HG02938 (cell line): ENCODE results near the gene SEC23A.
"Not testable (repeated sequence)": the region's sequence is repeated elsewhere in the genome, so short reads cannot be mapped to it uniquely, and the experiment has no call there.

Experiments
- ATAC-seq: cut with Tn5 transposase; IDR thresholded peaks from one replicate; pipeline ENCODE4 v1.9.1; 2021; ENCODE audit warnings: mild to moderate bottlenecking, moderate library complexity; ENCODE audit not compliant: unreplicated experiment

The SEC23A gene

DNA sequence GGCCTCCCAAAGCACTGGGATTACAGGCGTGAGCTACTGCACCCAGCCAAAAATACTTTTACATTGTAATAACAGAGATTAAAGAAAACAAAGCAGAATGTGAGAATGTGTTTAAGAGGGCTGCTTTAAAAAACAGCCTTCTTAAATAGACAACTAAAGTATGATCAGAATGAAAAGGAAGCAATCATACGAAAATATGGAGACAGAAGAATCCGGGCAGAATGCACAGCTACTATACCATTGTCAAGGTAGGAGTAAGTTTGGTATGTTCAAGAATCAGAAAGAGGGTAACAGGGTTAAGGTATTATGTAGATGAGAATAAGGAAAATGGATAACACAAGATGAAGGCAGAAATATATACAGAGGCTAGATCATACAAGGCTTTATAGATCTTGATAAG, 8.5 kb downstream of the SEC23A start:
- ATAC-seq = no peak

DNA sequence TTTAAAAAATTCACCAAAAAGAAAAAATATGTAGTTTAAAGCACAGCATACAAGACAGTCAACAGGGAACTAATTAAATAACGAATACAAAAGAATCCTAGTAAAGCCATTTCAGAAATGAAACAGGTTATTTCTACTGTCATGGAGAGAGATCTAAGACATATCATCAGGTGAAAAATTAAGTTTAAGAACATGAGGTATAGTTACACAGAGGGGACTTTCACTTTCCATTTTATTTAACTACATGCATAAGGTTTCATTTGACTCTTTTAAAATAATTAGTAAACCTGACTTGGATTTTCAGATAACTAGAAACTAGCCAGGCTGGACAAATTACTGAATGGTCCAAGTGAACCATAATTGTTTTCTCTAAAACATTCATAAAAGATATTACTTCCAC, 11.3 kb downstream of the SEC23A start:
- no peak for ATAC-seq

DNA sequence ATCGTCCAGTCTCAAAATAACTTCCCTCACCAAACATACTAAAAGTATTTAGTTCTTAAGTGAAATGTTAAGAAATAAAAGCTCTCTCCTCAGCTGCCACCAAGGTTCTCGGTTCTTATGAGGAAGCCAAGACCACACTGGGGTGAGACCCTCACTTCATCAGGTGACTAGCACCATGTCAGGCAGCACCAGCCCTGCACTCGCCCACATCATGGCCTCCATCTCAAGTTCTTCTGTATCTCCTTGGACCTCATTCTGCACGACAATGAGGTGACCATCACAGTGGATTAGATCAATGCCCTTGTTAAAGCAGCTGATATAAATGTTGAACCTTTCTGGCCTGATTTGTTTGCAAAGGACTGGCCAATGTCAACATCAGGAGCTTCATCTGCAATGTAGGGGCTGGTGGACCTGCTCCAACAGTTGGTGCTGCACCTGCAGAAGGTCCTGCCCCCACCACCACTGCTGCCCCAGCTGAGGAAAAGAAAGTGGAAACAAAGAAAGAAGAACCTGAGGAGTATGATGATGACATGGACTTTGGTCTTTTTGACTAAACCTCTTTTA, 12.4 kb downstream of the SEC23A start:
- ATAC-seq = no peak

DNA sequence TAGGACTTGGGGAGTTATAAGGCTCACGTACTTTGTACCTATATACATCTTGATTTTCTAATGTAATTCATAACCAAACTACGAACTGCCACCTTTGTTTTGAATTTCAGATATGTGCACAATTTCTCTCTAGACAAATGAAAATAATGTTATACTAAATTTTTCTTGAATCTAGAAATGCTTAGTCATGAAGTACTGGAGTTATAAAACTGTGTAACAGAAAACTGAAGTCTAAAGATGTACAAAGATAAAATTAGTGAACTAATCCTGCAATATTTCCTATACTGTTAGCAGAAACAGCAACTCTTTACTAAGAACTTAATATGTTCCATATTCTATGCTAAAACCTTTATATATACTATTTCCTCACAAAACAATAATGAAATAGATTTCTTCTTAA, 15.5 kb downstream of the SEC23A start:
- ATAC-seq = no peak

DNA sequence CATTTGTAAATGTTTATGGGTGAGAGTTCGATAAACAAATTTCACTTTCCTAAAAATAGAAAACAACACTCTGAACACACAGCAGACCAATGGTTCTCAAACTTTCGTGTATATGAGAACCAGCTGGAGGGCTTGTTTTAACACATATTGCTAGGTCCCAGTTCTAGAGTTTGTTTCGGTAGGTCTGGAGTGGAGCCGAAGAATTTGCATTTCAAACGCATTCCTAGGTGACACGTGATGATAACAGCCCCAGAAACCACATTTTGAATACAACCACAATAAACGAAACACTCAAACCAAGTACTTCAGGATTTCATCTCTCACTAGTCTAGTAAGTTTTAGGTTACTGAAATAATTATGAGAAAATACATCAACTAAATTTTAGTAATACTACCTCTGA, 17.1 kb downstream of the SEC23A start:
- no peak for ATAC-seq

DNA sequence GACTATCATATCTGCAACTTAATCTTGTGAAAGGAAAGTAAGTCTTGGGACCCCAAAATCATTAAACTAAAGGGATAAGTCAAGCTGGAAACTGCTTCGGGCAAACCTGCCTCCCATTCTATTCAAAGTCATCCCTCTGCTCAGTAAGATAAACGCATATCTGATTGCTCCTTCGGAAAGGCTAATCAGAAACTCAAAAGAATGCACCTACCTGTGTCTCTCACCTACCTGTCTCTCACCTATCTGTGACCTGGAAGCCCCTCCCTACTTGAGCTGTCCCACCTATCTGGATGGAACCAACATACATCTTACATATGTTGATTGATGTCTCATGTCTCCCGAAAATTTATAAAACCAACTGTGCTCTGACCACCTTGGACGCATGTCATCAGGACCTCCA, 19.9 kb downstream of the SEC23A start:
- ATAC-seq = no peak

DNA sequence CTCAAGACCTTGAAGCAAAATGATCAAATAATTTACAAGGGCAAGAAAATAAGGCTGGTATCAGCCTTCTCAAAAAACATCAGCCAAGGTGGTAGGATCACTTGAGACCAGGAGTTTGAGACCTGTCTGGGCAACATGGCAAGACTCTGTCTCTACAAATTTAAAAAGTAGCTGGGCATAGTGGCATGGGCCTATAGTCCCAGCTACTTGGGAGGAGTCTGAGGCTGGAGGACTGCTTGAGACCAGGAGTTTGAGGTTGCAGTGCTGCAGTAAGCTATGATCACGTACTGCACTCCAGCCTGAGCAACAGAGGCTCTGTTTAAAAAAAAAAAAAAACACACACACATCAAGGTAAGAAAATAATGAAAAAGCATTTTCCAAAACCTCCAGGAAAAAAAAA, 22.1 kb downstream of the SEC23A start:
- no peak for ATAC-seq

DNA sequence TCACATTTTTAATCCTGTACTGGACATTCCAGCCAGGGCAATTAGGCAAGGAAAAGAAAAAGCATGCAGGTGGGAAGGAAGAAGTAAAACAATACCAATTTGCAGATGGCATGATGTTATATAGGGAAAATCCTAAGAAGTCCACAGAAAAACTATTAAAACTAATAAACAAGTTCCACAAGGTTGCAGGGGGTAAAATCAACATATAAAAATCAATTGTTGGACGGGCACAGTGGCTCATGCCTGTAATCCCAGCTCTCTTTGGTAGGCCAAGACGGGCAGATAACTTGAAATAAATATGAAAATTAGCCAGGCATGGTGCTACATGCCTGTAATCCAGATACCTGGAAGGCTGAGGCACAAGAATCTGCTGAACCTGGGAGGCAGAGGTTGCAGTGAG, 31.9 kb downstream of the SEC23A start:
- no peak for ATAC-seq

DNA sequence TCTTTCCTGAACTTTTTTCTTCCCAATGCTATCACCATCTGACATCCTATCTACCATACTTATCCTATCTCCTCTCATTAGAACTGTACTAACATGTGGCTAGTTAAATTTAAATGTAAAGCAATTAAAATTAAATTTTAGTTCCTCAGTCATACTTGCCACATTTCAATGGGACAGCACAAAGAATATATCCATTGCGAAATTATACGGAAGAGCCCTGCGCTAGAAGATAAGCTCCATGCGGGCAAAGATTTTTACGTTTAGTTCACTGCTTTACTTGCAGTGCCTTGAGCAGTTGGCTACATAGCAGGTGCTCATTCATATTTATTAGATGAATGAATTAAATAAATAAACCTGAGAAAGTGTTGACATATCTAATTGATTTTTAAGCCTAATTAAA, 33.1 kb downstream of the SEC23A start:
- no peak for ATAC-seq

DNA sequence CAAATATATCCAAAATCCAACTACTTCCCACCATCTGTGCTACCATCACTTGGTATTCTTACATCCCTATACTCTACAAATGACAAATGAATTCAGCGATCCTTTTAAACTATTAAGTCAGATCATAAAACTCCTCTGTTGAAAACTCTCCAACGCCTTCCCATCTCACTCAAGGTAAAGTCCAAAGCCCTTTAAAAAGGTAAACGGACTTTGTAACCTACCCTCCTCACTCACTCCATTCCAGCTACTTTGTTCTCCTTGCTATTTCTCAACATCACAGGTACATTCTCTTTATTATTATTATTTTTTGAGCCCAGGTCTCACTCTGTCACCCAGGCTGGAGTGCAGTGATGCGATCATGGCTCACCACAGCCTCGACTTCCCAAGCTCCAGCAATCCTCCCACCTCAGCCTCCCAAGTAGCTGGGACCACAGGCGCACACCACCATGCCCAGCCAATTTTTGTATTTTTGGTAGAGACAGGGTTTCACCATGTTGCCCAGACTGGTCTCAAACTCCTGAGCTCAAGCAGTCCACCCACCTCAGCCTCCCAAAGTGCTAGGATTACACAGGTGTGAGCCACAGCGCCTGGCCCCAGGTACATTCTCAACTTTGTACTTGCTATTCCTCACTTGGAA, 33.7 kb downstream of the SEC23A start:
- not testable (repeated sequence) for ATAC-seq

DNA sequence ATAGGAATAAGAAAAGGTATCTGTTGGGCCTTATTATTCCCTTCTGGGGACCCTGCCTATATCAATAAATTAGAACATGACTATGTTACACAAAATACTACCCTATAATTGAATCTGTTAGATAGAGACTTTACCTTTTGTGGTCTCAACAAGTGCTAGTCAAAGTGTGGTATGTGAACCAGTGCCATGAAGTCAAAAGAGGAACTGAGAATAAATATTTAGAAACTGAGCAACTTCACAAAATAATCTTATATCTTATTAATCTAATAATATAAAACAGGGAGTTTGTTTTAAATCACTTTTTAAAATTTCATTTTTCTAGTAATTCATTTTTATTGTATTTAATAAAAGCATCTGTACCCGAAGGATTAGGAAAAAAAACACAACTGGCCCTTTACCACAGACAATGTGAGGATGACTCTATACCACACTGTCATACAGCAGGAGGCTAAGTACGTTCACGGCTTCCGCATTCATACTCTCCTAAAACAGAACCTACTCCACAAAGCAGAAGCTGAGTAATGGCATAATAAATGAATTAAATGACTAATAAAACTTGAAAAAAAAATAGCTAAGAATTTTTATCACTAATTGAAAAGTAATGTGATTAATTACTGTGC, 42.1 kb downstream of the SEC23A start:
- peak; percentile 99 for ATAC-seq

DNA sequence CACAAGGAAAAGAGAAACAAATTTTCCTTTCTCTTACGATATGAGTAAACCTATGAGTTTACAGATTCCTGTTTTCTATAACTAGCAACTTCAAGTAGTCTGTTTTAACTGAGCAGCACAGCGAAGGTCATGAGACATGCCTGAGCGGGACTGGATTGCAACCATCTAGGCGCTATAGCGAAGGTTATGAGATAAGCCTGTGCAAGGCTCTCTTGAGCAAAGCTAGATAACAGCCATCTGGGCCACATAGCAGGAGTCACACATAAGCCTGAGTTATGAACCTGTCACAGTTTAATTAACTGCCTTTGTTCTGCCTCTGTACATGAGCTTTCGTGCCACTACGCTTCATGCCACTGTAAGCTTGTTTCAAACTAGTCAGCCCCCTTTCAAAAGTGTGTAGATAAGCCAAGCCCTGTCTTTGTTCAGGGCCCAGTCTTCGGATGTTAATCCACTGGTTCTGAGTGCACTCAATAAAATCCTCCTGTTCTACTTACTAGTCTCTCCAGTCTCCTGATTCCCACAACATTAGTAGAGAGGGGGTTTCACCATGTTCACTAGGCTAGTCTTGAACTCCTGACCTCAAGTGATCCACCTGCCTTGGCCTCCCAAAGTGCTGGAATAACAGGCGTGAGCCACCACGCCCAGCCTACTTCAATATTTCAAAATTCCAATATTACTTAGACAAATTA, 47.1 kb downstream of the SEC23A start:
- ATAC-seq = no peak

DNA sequence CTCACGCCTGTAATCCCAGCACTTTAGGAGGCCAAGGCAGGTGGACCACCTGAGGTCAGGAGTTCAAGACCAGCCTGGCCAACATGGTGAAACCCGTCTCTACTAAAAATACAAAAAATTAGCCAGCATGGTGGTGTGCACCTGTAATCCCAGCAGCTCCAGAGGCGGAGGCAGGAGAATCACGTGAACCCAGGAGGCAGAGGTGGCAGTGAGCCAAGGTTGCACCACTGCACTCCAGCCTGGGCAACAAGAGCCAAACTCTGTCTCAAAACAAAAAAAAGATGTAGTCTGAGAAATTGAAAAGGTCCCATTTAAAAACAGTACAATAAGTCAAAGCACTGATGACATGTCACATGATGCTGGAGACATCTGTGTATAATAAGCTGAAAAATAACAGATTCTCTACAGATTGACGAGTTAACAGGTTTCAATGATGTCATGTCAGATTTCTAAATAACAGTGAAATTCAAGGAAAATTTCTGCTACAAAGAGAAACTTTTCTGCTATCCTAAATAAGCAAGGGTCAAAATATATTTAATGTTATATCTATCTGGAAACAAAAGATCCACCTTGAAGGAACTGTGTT, 50.1 kb downstream of the SEC23A start:
- not testable (repeated sequence) for ATAC-seq

DNA sequence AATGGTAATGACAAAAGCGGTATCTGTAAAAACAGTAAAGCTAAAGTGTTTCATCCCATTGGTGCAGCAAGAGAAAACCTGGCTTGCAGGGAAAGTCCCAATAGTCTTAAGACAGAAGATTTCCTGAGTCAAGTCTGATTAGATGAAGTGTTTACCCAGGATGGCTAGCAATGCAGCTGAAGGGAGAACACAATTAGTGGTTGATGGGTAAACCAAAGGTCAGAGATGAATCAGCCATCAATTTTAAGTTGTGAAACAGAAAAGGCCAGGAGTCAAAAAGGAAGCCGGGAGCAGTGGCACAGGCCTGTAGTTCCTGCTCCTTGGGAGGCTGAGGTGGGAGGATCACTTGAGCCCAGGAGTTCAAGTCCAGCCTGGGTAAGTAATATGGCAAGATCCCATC, 52.6 kb downstream of the SEC23A start:
- no peak for ATAC-seq

DNA sequence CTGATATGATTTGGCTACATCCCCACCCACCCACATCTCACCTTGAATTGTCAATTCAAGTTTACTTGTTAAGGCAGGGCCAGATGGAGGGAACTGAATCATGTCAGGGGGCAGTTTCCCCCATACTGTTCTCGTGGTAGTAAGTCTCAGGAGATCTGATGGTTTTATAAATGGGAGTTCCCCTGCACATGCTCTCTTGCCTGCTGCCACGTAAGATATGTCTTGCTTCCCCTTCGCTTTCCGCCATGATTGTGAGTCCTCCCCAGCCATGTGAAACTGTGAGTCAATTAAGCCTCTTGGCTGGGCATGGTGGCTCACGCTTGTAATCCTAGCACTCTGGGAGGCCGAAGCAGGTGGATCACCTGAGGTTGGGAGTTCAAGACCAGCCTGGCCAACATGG, 57.1 kb downstream of the SEC23A start:
- not testable (repeated sequence) for ATAC-seq

DNA sequence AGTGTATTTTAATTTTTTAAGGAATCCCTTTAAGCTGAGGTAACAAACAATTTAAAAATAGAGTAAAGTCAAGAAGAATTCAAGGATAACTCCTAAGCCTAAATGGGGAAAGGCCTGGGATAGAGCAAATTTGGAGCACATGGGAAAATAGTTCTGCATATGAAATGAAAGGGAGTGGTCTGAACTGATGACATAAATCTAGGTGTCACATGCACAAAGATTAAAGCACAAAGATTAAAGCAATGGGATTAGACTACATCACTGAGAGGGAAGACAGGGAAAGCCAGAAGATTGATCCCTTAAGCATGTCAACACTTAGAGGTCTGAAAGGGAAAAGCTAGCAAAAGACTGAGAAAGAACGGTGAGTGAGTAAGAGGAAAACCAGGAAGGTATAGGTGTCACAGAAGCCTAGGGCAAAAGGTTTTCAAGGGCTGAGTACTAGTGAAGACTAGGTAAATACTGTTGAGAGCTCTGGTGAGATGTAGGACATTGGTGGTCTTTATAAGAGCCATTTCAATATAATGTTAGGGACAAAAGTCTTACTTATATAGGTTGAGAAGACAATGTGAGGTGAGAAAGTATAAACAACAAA, 59.6 kb downstream of the SEC23A start:
- no peak for ATAC-seq

DNA sequence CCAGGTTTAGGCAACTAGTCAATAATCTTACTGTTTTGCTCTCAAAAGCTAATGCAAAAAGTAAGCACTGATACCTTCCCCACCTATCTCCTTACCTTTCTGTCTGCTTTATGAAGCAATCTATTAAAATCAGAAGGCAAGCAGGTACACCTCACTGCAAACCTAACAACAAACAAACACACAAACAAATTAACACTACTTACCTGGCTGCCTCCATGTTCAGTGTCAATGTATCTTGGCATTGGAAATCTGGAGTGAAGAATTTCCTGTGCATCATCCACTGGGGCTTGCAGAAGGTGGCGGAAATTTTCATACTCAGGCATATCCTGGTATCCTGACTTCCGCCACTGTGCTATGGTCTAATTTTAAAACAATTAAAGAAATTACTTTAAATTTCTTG, 62.5 kb downstream of the SEC23A start:
- ATAC-seq = no peak

DNA sequence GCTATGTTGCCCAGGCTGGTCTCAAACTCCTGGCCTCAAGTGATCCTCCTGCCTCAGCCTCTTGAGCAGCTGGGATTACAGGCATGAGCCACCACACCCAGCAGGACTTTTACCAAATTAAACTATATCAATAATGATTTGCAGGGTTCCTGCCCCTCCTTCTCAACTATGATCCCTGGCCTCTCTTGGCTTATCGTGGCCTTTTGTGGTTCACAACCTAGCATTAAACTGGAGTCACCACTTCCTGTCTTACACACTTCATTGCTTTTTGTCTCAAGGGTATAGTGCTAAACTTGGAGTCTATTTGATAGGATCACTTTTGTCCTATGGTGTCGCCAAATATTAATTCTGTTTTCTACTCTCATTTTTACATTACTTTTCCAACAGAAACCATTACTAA, 64.5 kb downstream of the SEC23A start:
- ATAC-seq = no peak

DNA sequence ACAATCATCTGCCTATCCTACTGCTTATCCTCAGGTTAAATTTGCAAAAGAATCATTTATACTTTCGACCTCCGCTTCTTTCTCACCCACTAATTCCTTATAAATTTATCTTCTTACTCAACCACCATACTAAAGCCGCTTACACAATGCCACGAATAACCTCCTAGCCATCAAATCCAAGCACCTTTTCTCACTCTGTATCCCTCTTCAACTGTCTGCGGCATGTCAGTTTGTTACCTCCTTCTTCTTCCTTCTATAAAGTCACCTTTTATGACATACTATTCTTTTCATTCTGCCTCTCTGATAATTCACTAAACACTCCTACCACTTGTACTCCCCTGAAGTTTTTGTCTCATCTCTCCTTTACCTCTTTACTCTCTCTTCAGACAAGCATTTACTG, 66.3 kb downstream of the SEC23A start:
- no peak for ATAC-seq

DNA sequence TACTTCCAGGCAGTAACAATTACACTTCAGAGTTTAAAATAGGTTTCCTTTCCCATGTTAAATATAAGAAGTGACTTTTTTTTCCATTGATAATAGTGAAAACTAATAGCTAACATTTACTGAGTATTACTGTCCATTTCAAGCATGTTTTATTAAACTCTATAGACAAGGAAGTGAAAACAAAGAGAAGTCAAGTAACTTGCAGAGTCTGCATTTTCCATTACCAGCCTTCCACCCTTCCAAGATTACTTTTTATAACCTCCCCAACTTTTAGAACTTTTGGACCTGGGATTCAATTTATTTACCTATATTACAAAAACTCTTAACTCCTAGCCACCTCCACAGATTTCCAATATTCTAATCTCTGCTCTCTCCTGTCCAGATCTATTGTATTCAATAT, 67.7 kb downstream of the SEC23A start:
- no peak for ATAC-seq

DNA sequence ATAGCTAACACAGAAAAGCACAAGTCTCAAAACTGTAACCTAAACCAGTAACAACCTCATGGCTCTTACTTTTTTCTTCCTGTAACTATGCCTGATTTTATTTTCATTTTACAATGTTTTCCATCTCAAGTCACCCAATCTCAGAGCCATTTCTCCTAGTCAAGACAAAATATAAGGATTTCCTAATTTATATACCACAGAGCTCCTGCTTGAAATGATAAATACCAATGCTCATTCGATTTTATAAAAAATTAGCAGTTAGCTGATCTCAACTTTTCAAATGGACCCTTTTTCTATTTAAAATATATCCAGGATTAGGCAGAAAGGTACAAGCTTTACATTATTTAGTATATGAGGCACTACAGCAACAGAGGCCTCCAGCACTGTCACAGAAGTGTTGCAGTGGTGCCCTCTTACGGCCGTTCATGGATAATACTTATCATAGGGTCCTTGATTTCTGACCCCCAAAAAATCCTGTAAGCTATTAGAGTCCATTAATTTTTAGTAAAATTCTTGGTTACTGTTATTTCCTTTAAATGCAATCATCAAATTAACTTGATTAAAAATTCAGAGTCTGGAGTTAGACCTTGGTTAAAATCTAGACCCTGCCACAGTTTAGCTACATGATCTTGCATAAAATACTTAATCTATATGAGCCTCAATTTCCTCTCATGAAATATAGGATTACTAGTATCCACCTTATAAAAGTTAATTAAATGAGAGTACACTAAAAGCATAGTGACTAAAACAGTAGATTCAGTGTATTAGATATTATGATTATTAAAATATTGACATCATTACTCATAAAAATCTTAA, 68.3 kb downstream of the SEC23A start:
- no peak for ATAC-seq
